ENCODE results near the gene ZNF521. TPM values are rescaled to one million over a fixed set of nuclear protein-coding genes. Genes with fewer than 3 reads are reported as not detected.

ZNF521 gene
- total and polyA plus RNA-seq, 2 donors, result 13.1 to 58.3 TPM

- H3K4me1 ChIP-seq (ENCODE audit: insufficient read depth), result no peaks in the 10 kb centered on the region
- peak overlapping the region; percentile 39 for H3K4me3 ChIP-seq (ENCODE audit: low read depth, low read length)
- no peaks in the 10 kb centered on the region for H3K36me3 ChIP-seq (ENCODE audit: insufficient read depth)
- DNase-seq (ENCODE audit: extremely low spot score), result no peak
- H3K27ac ChIP-seq (ENCODE audit: low read depth), result no peak overlapping the region
- 35% methylated on average over 10 of the region's 10 CpGs for WGBS
These were observed 186.8 kb downstream of the ZNF521 start for GRCh38 chr18:25164848-25165811.

- peak overlapping the region; percentile 39 for H3K4me3 ChIP-seq (ENCODE audit: low read depth, low read length)
- WGBS, result 60% methylated on average over 6 of the region's 6 CpGs
- no peak for DNase-seq (ENCODE audit: extremely low spot score)
- no peaks in the 10 kb centered on the region for H3K4me1 ChIP-seq (ENCODE audit: insufficient read depth)
- no peaks in the 10 kb centered on the region for H3K36me3 ChIP-seq (ENCODE audit: insufficient read depth)
- H3K27ac ChIP-seq (ENCODE audit: low read depth), result no peak overlapping the region
These were observed 187.6 kb downstream of the ZNF521 start for GRCh38 chr18:25164211-25164847.

DNA sequence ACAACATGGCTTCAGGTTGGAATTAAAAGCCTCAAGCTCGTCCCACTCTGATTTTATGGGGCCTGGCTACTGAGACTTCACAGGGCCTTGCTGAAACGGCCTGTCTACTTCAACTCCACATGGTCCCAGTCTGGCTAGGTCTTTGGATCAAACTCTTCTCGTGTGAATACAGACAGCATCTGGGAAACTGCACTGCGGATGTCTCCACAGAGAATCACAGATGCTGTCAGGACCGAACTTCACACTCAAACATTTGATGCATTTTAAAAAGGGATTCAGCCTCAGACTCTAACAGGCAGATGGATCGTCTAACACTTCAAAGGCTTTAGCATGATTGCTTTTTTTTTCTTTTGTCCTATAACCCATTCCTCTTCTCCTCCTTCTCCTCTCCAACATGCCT, 198.5 kb downstream of the ZNF521 start:
- 81% methylated on average over 6 of the region's 6 CpGs for WGBS

DNA sequence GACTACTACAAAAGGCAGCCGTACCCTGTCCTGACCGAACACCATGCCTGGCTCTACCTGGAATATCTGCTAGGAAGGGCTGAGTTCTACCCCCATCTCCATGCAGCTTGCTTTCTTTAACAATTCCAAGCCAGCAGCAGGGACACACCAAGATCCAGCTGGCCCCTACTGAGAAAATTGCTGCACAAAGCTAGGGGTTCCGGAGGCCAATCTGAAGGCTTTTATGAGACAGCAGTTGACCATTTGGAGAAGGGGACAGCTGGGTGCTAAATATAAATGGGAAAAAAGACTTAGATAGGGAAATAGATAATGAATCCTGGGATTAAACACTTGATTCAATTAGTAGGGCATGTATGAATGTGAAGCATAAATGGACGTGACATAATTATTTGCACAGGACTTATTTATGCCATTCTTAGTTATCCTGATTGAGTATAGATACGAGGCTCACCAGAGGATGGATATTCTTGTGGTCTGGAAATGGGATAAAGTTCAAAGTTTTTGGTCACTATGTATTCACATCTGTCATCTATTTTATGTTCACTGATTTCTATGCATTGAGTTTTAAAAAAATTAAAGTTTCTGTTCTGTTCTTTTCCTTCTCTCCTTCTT, 204.0 kb downstream of the ZNF521 start:
- no peak overlapping the region for H3K4me3 ChIP-seq (ENCODE audit: low read depth, low read length)
- H3K27ac ChIP-seq (ENCODE audit: low read depth), result no peak overlapping the region
- no peak for DNase-seq (ENCODE audit: extremely low spot score)
- no peaks in the 10 kb centered on the region for H3K4me1 ChIP-seq (ENCODE audit: insufficient read depth)
- WGBS, result 86% methylated on average over 5 of the region's 5 CpGs
- no peaks in the 10 kb centered on the region for H3K36me3 ChIP-seq (ENCODE audit: insufficient read depth)

More for the DNA sequence above, 198.5 kb downstream of the ZNF521 start:
- no peak for DNase-seq (ENCODE audit: extremely low spot score)
- H3K36me3 ChIP-seq (ENCODE audit: insufficient read depth), result no peaks in the 10 kb centered on the region
- H3K4me1 ChIP-seq (ENCODE audit: insufficient read depth), result no peaks in the 10 kb centered on the region
- H3K27ac ChIP-seq (ENCODE audit: low read depth), result no peak overlapping the region
- H3K4me3 ChIP-seq (ENCODE audit: low read depth, low read length), result no peak overlapping the region

GRCh38 chr18:25146512-25146910, 205.5 kb downstream of the ZNF521 start:
- Histone ChIP-seq H3K27ac (ENCODE audit: low read depth) (no peak overlapping the region), H3K4me1 (ENCODE audit: insufficient read depth) (no peaks in the 10 kb centered on the region), H3K36me3 (ENCODE audit: insufficient read depth) (no peaks in the 10 kb centered on the region), H3K4me3 (ENCODE audit: low read depth, low read length) (no peak overlapping the region)
- no peak for DNase-seq (ENCODE audit: extremely low spot score)
- WGBS, result 86% methylated on average over 2 of the region's 2 CpGs

- Histone ChIP-seq H3K4me3 (ENCODE audit: low read depth, low read length) (no peak overlapping the region), H3K36me3 (ENCODE audit: insufficient read depth) (no peaks in the 10 kb centered on the region), H3K4me1 (ENCODE audit: insufficient read depth) (no peaks in the 10 kb centered on the region), H3K27ac (ENCODE audit: low read depth) (no peak overlapping the region)
- no peak for DNase-seq (ENCODE audit: extremely low spot score)
- 90% methylated on average over 2 of the region's 2 CpGs for WGBS
These were observed 206.0 kb downstream of the ZNF521 start for GRCh38 chr18:25145731-25146511.

DNA sequence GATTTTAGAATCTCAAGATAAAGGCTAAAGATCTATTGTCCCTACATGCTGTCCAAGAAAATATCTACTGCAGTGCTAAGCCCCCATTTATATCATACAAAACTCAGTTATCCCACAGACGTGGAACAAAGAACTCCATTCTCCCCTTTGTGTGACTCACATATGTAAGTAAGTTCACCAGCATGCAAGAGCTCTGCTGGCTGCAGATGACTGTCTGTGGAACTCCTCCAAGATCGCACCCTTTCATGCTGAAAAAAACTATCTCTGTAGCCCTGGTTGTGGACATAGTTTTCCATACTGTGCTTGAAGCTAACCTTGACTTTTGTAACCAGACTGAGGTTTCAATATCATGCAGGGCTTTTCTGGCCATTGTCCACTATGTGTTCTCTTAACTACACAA, 207.1 kb downstream of the ZNF521 start:
- H3K36me3 ChIP-seq (ENCODE audit: insufficient read depth), result no peaks in the 10 kb centered on the region
- WGBS, result 36% methylated on average over 2 of the region's 2 CpGs
- H3K4me3 ChIP-seq (ENCODE audit: low read depth, low read length), result no peak overlapping the region
- no peak for DNase-seq (ENCODE audit: extremely low spot score)
- no peaks in the 10 kb centered on the region for H3K4me1 ChIP-seq (ENCODE audit: insufficient read depth)
- H3K27ac ChIP-seq (ENCODE audit: low read depth), result no peak overlapping the region

DNA sequence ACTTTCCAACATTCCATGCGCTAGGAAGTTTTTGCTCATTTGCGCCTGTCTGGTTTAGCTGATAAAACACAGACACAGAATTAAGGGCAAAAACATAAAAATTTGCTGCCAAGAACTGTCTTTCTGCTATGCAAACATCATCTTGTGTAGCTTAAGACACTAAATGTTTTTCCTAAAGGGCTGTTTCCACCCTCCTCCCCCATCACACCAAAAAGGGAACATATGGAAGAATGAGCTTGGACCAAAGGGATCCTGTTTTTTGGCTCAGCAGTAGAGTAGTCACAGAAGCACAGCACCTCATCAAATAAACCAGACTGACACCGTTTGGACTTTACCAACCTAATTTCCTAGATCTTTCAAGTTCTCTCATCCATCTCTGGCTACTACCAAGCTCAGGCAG, 210.1 kb downstream of the ZNF521 start:
- H3K27ac ChIP-seq (ENCODE audit: low read depth), result no peak overlapping the region
- DNase-seq (ENCODE audit: extremely low spot score), result peak; percentile 37
- no peaks in the 10 kb centered on the region for H3K4me1 ChIP-seq (ENCODE audit: insufficient read depth)
- 55% methylated on average over 3 of the region's 3 CpGs for WGBS
- no peaks in the 10 kb centered on the region for H3K36me3 ChIP-seq (ENCODE audit: insufficient read depth)
- H3K4me3 ChIP-seq (ENCODE audit: low read depth, low read length), result no peak overlapping the region

DNA sequence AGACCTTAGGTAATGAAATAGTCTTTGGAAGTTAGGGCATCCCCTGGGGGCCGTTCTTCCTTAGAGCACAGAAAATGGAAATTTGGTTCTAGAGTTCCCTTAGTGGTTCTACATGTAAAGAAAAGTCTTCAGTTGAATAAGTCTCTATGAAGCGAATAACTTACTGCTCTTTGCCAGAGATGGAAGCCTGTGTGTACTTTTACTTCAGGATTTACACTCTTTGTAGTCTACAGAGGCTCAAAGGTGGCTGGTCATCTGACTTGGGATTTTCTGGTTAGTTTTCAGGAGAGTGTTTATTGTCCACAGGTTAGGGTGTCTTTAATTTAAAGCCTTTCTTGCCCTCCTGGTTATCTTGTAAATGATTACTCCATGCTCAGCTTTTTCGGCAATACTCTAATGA, 210.6 kb downstream of the ZNF521 start:
- Histone ChIP-seq H3K36me3 (ENCODE audit: insufficient read depth) (no peaks in the 10 kb centered on the region), H3K4me3 (ENCODE audit: low read depth, low read length) (no peak overlapping the region), H3K27ac (ENCODE audit: low read depth) (no peak overlapping the region), H3K4me1 (ENCODE audit: insufficient read depth) (no peaks in the 10 kb centered on the region)
- WGBS, result 58% methylated on average over 3 of the region's 3 CpGs
- DNase-seq (ENCODE audit: extremely low spot score), result no peak

- Histone ChIP-seq H3K36me3 (ENCODE audit: insufficient read depth) (no peaks in the 10 kb centered on the region), H3K27ac (ENCODE audit: low read depth) (no peak overlapping the region), H3K4me1 (ENCODE audit: insufficient read depth) (no peaks in the 10 kb centered on the region), H3K4me3 (ENCODE audit: low read depth, low read length) (no peak overlapping the region)
- WGBS, result 71% methylated on average over 4 of the region's 4 CpGs
- DNase-seq (ENCODE audit: extremely low spot score), result no peak
These were observed 211.0 kb downstream of the ZNF521 start for GRCh38 chr18:25140962-25141308.

DNA sequence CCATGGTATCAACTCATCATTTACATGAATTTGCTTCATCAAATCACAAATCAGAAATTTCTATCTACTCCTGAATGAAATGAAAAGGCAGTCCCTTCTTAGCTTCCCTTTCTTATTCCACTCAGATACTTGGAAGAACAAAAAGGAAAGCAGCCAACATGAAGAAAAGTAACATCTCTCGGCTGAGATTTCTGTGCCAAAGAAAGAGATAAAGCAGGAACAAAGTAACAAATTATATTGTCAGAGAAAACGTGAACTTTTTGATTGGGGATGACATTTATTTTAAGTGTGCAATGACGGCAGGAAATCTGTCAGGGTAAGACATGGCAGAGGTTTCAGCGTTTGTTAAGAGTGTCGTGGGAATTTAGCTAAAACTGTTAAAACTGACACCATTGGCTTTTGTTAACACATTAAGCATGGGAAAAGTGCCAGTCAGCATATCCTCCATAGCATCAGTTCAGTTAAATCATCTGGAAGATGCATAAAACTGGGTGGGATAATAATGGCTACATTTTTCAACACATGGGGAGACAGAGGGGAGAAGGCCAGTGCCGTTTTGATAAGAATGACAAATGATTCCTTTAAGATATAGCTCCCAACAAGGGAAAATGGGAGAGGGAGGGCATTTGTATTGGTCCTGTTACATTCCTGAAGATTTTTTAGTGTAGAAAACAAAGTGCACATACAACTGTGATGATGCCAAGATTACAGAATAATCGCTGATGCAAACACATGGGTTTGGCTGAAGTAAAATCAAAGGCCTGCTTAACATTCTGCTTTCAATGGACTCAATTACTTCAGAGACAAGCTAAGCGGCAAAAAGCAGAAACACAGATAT, 211.6 kb downstream of the ZNF521 start:
- Histone ChIP-seq H3K4me3 (ENCODE audit: low read depth, low read length) (no peak overlapping the region), H3K36me3 (ENCODE audit: insufficient read depth) (no peaks in the 10 kb centered on the region), H3K27ac (ENCODE audit: low read depth) (peak overlapping the region; percentile 38), H3K4me1 (ENCODE audit: insufficient read depth) (no peaks in the 10 kb centered on the region)
- 34% methylated on average over 8 of the region's 8 CpGs for WGBS
- DNase-seq (ENCODE audit: extremely low spot score), result peak; percentile 48

DNA sequence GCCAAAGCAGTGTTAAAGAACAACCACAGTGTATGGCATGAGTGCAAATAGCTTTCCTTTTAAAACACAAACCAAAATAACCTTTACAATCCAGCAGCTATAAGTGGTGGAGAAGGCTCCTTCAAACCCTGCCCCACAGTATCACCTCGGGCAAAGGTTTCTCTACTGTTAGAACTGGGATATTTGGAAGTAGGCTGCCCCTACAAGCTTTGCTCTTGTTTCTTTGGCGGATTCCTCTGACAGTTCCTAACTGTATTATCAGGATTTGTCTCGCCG, 214.8 kb downstream of the ZNF521 start:
- no peaks in the 10 kb centered on the region for H3K4me1 ChIP-seq (ENCODE audit: insufficient read depth)
- WGBS, result 68% methylated on average over 4 of the region's 4 CpGs
- DNase-seq (ENCODE audit: extremely low spot score), result no peak
- H3K27ac ChIP-seq (ENCODE audit: low read depth), result no peak overlapping the region
- H3K4me3 ChIP-seq (ENCODE audit: low read depth, low read length), result no peak overlapping the region
- H3K36me3 ChIP-seq (ENCODE audit: insufficient read depth), result no peaks in the 10 kb centered on the region
